ENCODE measurements around the gene PREX1. TPM values are rescaled to one million over a fixed set of nuclear protein-coding genes. Genes with fewer than 3 reads are reported as not detected.

PREX1 gene
- total and polyA plus RNA-seq, 2 donors (not counting 3 experiments of a cell fraction or from before 2014, with no cell fraction given): 51.3 to 72.9 TPM

GRCh38 chr20:48612335-48612734 is 215.5 kb downstream of the PREX1 start:
- DNase-seq (ENCODE audit: low read depth, low spot score) (no peak), FAIRE-seq (no peak)
- Histone ChIP-seq H2AFZ (ENCODE audit: low read depth, low read length) (no peak overlapping the region), H3K9me3 (replicated peaks; ENCODE audit: control insufficient read depth, insufficient read depth, low read length) (no peaks in the 10 kb centered on the region), H4K20me1 (replicated peaks; ENCODE audit: control insufficient read depth, extremely low read depth, insufficient read depth, low read length) (no peaks in the 10 kb centered on the region), H3K4me1 (ENCODE audit: control insufficient read depth, extremely low read depth, insufficient read depth, low read length) (no peaks in the 10 kb centered on the region), H3K4me2 (ENCODE audit: insufficient read depth, low read length) (no peak overlapping the region), H3K9me1 (replicated peaks; ENCODE audit: control insufficient read depth, extremely low read depth, insufficient read depth, low read length) (no peaks in the 10 kb centered on the region), H3K4me3 (replicated peaks in 1 of 3; ENCODE audit: insufficient read depth in 1 of 3, low read depth in 1 of 3, low read length in 3 of 3) (no peak overlapping the region), H3K36me3 (ENCODE audit: control insufficient read depth in 2 of 2, extremely low read depth in 1 of 2, insufficient read depth in 2 of 2, low read length in 2 of 2) (no peaks in the 10 kb centered on the region), H3K27ac (ENCODE audit: insufficient read depth, low read depth, low read length) (no peak overlapping the region), H3K79me2 (ENCODE audit: control insufficient read depth, insufficient read depth, low read length) (no peaks in the 10 kb centered on the region), H3K9ac (replicated peaks; ENCODE audit: extremely low read depth, insufficient read depth, low read length) (no peak overlapping the region), H3K27me3 (ENCODE audit: control insufficient read depth in 2 of 2, insufficient read depth in 2 of 2, low read length in 2 of 2) (peaks cover 0 to 4% of the 10 kb centered on the region in 2 experiments)
- BruUV-seq (replicated peaks): no TSS peak
- dilution Hi-C loops (cut with MboI; ENCODE audit: extremely low pct_ligation_motif_present, low sequenced_read_pairs) (no loop called here), intact Hi-C loops (cut with micrococcal nuclease) (no loop called here)
- TF ChIP-seq CTCF (IDR thresholded peaks at IDR 0.05; ENCODE audit: extremely low read depth in 1 of 2, insufficient read depth in 1 of 2, low read depth in 1 of 2, low read length in 2 of 2) (no peak), POLR2A (IDR thresholded peaks at IDR 0.05; ENCODE audit: low read depth, low read length) (no peak), MYC (IDR thresholded peaks at IDR 0.05; ENCODE audit: low read depth, low read length) (no peak), MAX (IDR thresholded peaks at IDR 0.05; ENCODE audit: insufficient read depth, insufficient read length) (no peak), FOS (IDR thresholded peaks at IDR 0.05; ENCODE audit: borderline replicate concordance, insufficient read depth, low read length) (no peak), GATA2 (IDR thresholded peaks at IDR 0.05; ENCODE audit: insufficient read depth, insufficient read length, low read depth, low read length) (no peak), POLR2AphosphoS5 (IDR thresholded peaks at IDR 0.05; ENCODE audit: insufficient read depth, low read depth, low read length) (no peak), EZH2 (IDR thresholded peaks at IDR 0.05; ENCODE audit: borderline replicate concordance, low read depth, low read length, severe bottlenecking) (no peak)
- ChIA-PET POLR2A (no interaction called here), CTCF (no interaction called here)
